Spleen (tissue), 11 donors: Measurements from ENCODE around the gene GRAP2. TPM values are rescaled to one million over a fixed set of nuclear protein-coding genes. Genes with fewer than 3 reads are reported as not detected.

Source experiments
- DNase-seq: peaks from one replicate; pipeline ENCODE4 v3.0.0-alpha.2; 2020
- H3K27ac ChIP-seq, 8 donors: fragments of 200-600 bp; sonication (generic) in 7 of 8; 1 replicate in 4 of 8; 2 replicates in 4 of 8; pipeline versions ENCODE4 v1.5.0 to v1.8.0; 2016 to 2021; ENCODE audit warnings: inconsistent platforms in 4 of 8, mild to moderate bottlenecking in 4 of 8, moderate library complexity in 1 of 8
- H3K27me3 ChIP-seq, 7 donors: fragments of 200-600 bp; sonication (generic) in 6 of 7; replicated peaks in 1 of 7; 1 replicate in 4 of 7; 2 replicates in 3 of 7; pipeline versions ENCODE4 v1.5.0 to v1.8.0; 2016 to 2021; ENCODE audit warnings: inconsistent platforms in 3 of 7, mild to moderate bottlenecking in 1 of 7
- H3K36me3 ChIP-seq, 6 donors: fragments of 200-600 bp; sonication (generic) in 5 of 6; 1 replicate in 4 of 6; 2 replicates in 2 of 6; pipeline versions ENCODE4 v1.5.0 to v1.8.0; 2016 to 2021; ENCODE audit warnings: inconsistent platforms in 2 of 6
- H3K4me1 ChIP-seq, 6 donors: fragments of 200-600 bp; sonication (generic) in 5 of 6; 1 replicate in 3 of 6; 2 replicates in 3 of 6; pipeline versions ENCODE4 v1.5.0 to v1.8.0; 2016 to 2021; ENCODE audit warnings: inconsistent platforms in 3 of 6
- H3K4me3 ChIP-seq, 8 donors: fragments of 200-600 bp; sonication (generic) in 7 of 8; 1 replicate in 4 of 8; 2 replicates in 4 of 8; pipeline versions ENCODE4 v1.5.0 to v1.8.0; 2016 to 2021; ENCODE audit warnings: inconsistent platforms in 4 of 8, mild to moderate bottlenecking in 4 of 8, moderate library complexity in 2 of 8
- H3K9me3 ChIP-seq, 8 donors: fragments of 200-600 bp; sonication (generic) in 7 of 8; 1 replicate in 4 of 8; 2 replicates in 4 of 8; pipeline versions ENCODE4 v1.5.0 to v1.8.0; 2016 to 2021; ENCODE audit warnings: inconsistent platforms in 4 of 8
- POLR2A ChIP-seq, 3 donors: fragments of 450-650 bp; IDR thresholded peaks; one replicate each; pipeline ENCODE4 v1.5.1; 2017; ENCODE audit warnings: antibody characterized with exemption in 3 of 3, mild to moderate bottlenecking in 1 of 3
- POLR2AphosphoS5 ChIP-seq, 3 donors: sonication (generic); formaldehyde crosslinking; IDR thresholded peaks; one replicate each; pipeline ENCODE4 v1.5.1; 2017; ENCODE audit warnings: antibody characterized with exemption in 3 of 3
- WGBS, 5 donors: extraction: QIAGEN DNeasy Blood & Tissue Kit in 3 of 5; methylation state at CpG; one replicate each; pipeline versions ENCODE4 v1.1.5 to v1.1.7; 2013 to 2018; 5-methylcytosine and 5-hydroxymethylcytosine counted together
- intact Hi-C: fragments of 100-400 bp; cut with DNase I; formaldehyde crosslinking; loops from one replicate; pipeline ENCODE4 v1.15.0; 2023; ENCODE audit warnings: low total_unique reads
- polyA plus RNA-seq, 3 donors: library from polyadenylated mRNA; stranded (reverse); fragments of 200-250 nt; gene quantifications; one replicate each; pipeline ENCODE4 v1.2.1, GENCODE V29; 2013
- total RNA-seq, 7 donors: library from RNA; depleted of rRNA in 3 of 7; stranded (reverse); fragments of >200 nt in 3 of 7; fragmentation: NEBNext Ultra II Directional in 4 of 7; extraction: Animal tissue kit (Norgen Biotek cat#: 25700) in 4 of 7; gene quantifications; one replicate each; pipeline versions ENCODE4 v1.1.0 to v1.2.1, GENCODE V29; 2016 to 2021
- TF ChIP-seq, protein P1 (sequence below), 11 experiments: fragments of 200-600 bp in 7 of 11; fragments of 450-650 bp in 4 of 11; sonication (generic) in 4 of 11; IDR thresholded peaks in 8 of 11; conservative IDR thresholded peaks in 3 of 11; 1 replicate in 7 of 11; 2 replicates in 4 of 11; pipeline versions ENCODE4 v1.4.0 to v1.8.0; 2016 to 2021; ENCODE audit warnings: antibody characterized with exemption in 11 of 11, inconsistent platforms in 4 of 11, mild to moderate bottlenecking in 1 of 11
- donor health status: healthy with polysubstance abuse.
- donor health status: DM: no; HTN: no; CAD: no; lungs with moderate emphysema.
- donor health status: DM: no; HTN: no; CAD: no.
- donor health status: Bipolar disorder and iron deficiency.
- donor health status: healthy.
- donor health status: DM: no; HTN: no; CAD: no.
- donor health status: DM: yes; HTN: yes; CAD: no.

GRAP2 gene
- total and polyA plus RNA-seq, 10 donors = 3.1 to 40.3 (median 29.8) TPM

DNA sequence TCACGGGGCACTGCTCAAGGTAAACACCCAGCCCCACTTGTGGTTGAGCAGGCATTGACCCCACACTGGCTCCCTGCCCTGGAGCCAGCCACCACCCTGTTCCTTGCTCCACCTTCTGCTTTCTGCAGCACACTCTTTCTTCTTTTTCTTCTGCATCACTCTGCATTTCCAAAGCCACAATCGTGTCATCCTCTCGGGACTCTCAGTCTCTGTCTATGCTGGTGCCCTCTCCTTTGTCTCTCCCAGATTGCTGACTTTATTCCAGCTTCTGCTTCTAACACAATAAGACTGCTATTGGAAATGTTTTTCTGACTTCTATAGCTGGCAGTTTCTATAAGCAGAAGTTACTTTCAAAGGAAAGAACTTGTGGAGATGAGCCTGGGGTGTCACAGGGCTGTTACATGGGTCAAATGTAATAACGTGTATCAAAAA, 14.4 kb downstream of the GRAP2 start:
- peak overlapping the region in 3 of 8 donors; percentile 38 to 84 (median 38) for H3K27ac ChIP-seq
- no peak for DNase-seq
- WGBS, 5 donors = 52 to 62% (median 56%) methylated on average over 4 of the region's 4 CpGs
- TF ChIP-seq, protein P1, sequence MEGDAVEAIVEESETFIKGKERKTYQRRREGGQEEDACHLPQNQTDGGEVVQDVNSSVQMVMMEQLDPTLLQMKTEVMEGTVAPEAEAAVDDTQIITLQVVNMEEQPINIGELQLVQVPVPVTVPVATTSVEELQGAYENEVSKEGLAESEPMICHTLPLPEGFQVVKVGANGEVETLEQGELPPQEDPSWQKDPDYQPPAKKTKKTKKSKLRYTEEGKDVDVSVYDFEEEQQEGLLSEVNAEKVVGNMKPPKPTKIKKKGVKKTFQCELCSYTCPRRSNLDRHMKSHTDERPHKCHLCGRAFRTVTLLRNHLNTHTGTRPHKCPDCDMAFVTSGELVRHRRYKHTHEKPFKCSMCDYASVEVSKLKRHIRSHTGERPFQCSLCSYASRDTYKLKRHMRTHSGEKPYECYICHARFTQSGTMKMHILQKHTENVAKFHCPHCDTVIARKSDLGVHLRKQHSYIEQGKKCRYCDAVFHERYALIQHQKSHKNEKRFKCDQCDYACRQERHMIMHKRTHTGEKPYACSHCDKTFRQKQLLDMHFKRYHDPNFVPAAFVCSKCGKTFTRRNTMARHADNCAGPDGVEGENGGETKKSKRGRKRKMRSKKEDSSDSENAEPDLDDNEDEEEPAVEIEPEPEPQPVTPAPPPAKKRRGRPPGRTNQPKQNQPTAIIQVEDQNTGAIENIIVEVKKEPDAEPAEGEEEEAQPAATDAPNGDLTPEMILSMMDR (IDR thresholded peaks at IDR 0.05 in 8 of 11, conservative IDR thresholded peaks at IDR 0.05 in 3 of 11) = no peak
- TF ChIP-seq POLR2A (IDR thresholded peaks at IDR 0.05) = no peak
- no peak for TF ChIP-seq POLR2AphosphoS5 (IDR thresholded peaks at IDR 0.05)
- H3K27me3 ChIP-seq = no peaks in the 10 kb centered on the region
- H3K36me3 ChIP-seq = no peaks in the 10 kb centered on the region
- peaks cover 9 to 100% (median 41%) of the 10 kb centered on the region in 6 donors for H3K4me1 ChIP-seq
- intact Hi-C loops = no loop called here
- H3K4me3 ChIP-seq = no peak overlapping the region
- no peaks in the 10 kb centered on the region for H3K9me3 ChIP-seq

DNA sequence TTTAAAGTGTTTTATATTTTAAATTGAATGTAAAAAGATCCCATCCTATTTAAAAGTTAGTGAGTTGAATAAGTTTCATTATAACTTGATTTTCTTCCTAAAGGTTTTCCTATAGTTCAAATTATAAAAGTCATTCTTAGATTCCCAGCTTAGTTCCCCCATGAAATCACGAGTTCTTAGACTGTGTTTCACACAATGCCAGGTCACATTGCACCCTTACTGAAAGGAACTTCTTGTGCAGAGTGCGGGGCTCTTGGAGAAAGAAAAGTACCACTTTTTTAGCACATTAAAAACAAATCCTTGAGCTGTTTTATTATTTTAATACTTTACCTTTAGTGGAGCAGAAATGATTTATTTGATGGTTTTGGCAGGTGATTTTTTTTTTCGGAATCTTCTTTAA, 15.6 kb downstream of the GRAP2 start:
- Histone ChIP-seq H3K9me3 (no peaks in the 10 kb centered on the region), H3K4me1 (peaks cover 9 to 98% (median 33%) of the 10 kb centered on the region in 6 donors), H3K36me3 (no peaks in the 10 kb centered on the region), H3K27me3 (no peaks in the 10 kb centered on the region), H3K27ac (peak overlapping the region in 4 of 8 donors; percentile 7 to 84 (median 31)), H3K4me3 (no peak overlapping the region)
- intact Hi-C loops = no loop called here
- no peak for DNase-seq
- TF ChIP-seq, protein P1 (IDR thresholded peaks at IDR 0.05 in 8 of 11, conservative IDR thresholded peaks at IDR 0.05 in 3 of 11) = no peak
- TF ChIP-seq POLR2A (IDR thresholded peaks at IDR 0.05) = no peak
- no peak for TF ChIP-seq POLR2AphosphoS5 (IDR thresholded peaks at IDR 0.05)
- 81 to 89% (median 82%) methylated on average over 3 of the region's 3 CpGs for WGBS, 5 donors

DNA sequence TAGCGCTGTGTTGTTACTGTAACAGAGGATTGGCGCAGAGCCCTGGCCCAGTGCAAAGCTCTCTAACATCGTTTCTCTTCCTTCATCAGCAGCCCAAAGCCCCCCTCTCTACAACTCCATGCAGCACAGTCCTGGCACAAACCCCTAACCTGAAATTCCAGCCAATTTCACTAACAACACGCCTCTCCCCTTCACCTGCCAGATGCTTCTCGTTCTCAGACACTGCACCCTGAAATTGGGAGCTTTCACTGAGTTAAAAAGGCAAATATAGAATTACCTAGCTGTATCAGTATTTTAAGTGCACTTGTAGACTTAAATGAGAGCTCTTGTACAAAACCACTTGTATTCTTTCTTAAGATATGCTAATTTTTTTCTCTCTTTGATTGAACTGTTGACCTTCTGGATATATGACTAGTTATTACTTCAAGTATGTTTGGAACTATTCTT, 16.3 kb downstream of the GRAP2 start:
- H3K36me3 ChIP-seq = no peaks in the 10 kb centered on the region
- H3K4me3 ChIP-seq = no peak overlapping the region
- DNase-seq = no peak
- TF ChIP-seq POLR2A (IDR thresholded peaks at IDR 0.05) (no peak), POLR2AphosphoS5 (IDR thresholded peaks at IDR 0.05) (no peak)
- TF ChIP-seq, protein P1 (IDR thresholded peaks at IDR 0.05 in 8 of 11, conservative IDR thresholded peaks at IDR 0.05 in 3 of 11) = no peak
- no peaks in the 10 kb centered on the region for H3K9me3 ChIP-seq
- H3K27ac ChIP-seq = peak overlapping the region in 3 of 8 donors; percentile 24 to 52 (median 38)
- H3K4me1 ChIP-seq = peaks cover 9 to 98% (median 31%) of the 10 kb centered on the region in 6 donors
- no peaks in the 10 kb centered on the region for H3K27me3 ChIP-seq
- intact Hi-C loops = no loop called here
- 73 to 88% (median 83%) methylated on average over 5 of the region's 5 CpGs for WGBS, 5 donors

DNA sequence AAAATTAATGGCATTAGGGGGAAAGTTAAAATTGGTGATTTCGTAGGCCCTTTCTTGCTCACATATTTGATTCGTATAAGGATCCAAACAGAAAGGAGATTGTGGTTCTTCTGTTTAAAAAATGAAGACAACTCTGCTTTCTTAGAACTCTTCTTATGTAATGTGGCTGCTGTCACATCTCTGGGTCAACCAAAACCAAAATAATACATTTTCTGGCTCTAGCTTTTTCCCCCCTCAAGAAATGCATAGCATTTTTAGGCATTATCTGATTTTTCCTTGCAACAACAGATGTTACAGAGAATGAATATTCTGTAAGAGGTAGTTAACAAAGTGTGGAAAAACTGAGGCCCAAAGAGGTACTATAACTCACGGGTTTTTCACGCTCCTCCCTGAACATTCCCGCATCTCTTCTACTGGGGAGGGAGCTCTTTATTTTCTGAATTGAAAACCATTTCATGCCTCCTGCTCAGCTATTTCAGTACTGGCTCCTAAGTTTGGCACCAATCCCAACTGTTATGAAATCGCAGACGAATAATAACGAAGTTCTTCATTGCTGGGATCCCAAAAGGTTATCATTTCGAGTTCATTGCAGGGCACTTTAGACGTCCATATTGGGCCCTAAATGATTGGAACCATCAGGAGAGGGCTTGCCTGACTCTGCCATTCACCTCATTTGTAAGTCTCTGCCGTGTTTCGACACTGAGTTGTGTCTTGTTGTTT, 17.1 kb downstream of the GRAP2 start:
- intact Hi-C loops = no loop called here
- Histone ChIP-seq H3K36me3 (no peaks in the 10 kb centered on the region), H3K4me3 (no peak overlapping the region), H3K27ac (peak overlapping the region in 5 of 8 donors; percentile 9 to 52 (median 33)), H3K27me3 (no peaks in the 10 kb centered on the region), H3K9me3 (no peaks in the 10 kb centered on the region), H3K4me1 (peaks cover 9 to 98% (median 31%) of the 10 kb centered on the region in 6 donors)
- 56 to 73% (median 64%) methylated on average over 12 of the region's 12 CpGs for WGBS, 5 donors
- no peak for DNase-seq
- TF ChIP-seq, protein P1 (IDR thresholded peaks at IDR 0.05 in 8 of 11, conservative IDR thresholded peaks at IDR 0.05 in 3 of 11) = no peak
